ENCODE measurements around the gene ZNF621.
A peak's percentile ranks its signal among the peaks of the same experiment; 100 is the strongest.

ZNF621 gene

DNA sequence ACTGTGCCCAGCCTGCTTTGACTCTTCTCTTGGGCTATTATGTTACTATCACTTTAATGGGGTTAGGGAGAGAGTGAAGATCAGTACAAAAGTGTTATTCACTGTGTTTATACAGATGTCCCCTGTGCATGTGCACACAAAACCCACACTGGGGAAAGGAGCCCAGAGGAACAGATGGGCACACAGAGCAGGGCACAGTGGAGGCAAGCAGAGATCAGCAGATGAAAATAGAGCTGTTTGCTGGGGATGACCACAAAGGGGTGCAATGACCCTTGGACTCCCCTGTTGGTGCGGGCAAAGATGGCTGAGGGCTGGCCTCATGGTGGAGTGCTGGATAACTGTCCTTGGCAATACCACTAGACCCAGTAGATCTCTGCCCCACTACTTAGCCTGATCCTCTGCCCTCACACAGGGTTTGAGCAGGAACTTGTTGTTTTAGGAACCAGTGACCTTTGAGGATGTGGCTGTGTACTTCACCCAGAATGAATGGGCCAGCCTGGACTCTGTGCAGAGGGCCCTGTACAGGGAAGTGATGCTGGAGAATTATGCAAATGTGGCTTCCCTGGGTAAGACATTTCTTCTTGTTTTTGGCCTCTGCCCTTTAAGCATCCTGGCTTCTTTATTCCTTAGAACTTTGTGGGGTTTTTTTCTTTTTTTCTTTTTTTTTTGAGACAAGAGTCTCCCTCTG lies 13.6 kb upstream of the ZNF621 start:
- no peaks in the 10 kb centered on the region for H3K36me3 ChIP-seq (ENCODE audit: control insufficient read depth, insufficient read depth, low read length)
- H3K4me3 ChIP-seq (ENCODE audit: low read length) = no peak overlapping the region

DNA sequence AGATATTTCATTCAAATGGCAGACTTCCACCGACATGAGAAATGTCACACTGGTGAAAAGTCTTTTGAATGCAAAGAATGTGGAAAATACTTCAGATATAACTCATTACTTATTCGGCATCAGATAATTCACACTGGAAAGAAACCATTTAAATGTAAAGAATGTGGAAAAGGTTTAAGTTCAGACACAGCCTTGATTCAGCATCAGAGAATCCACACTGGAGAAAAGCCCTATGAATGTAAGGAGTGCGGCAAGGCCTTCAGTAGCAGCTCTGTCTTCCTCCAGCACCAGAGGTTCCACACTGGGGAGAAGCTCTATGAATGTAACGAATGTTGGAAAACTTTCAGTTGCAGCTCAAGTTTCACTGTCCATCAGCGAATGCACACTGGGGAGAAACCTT lies 8.6 kb upstream of the ZNF621 start:
- Histone ChIP-seq H3K4me1 (ENCODE audit: control insufficient read depth, insufficient read depth, low read length) (no peaks in the 10 kb centered on the region), H3K4me3 (ENCODE audit: low read length) (no peak overlapping the region), H3K9me3 (ENCODE audit: control insufficient read depth, low read length) (no peaks in the 10 kb centered on the region), H3K9ac (ENCODE audit: low read length) (no peak overlapping the region), H3K27me3 (ENCODE audit: control insufficient read depth, insufficient read depth, low read length) (no peaks in the 10 kb centered on the region), H3K36me3 (ENCODE audit: control insufficient read depth, insufficient read depth, low read length) (no peaks in the 10 kb centered on the region)

More for the DNA sequence above, 13.6 kb upstream of the ZNF621 start:
- H3K4me1 ChIP-seq (ENCODE audit: control insufficient read depth, insufficient read depth, low read length) = no peaks in the 10 kb centered on the region
- H3K9ac ChIP-seq (ENCODE audit: low read length) = no peak overlapping the region
- no peaks in the 10 kb centered on the region for H3K9me3 ChIP-seq (ENCODE audit: control insufficient read depth, low read length)
- no peaks in the 10 kb centered on the region for H3K27me3 ChIP-seq (ENCODE audit: control insufficient read depth, insufficient read depth, low read length)

DNA sequence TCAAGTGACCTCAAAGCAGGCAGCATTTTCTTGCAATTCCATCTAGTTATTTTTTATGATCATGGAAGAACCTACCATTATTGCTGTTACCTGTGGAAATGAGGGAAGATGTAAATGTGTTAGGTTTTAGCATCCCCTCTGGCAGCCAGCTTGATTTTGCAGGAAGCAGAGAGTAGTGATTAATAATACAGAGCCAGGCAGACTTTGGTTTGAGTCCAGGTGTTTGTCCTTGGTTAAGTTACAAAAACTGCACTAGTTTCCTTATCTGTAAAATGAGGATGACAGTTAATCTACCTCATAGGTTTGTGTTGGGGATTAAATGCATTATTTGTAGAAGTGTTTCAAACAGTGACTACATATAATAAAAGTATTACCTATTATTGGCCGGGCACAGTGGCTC lies 6.7 kb upstream of the ZNF621 start:
- Histone ChIP-seq H3K4me3 (ENCODE audit: low read length) (no peak overlapping the region), H3K4me1 (ENCODE audit: control insufficient read depth, insufficient read depth, low read length) (no peaks in the 10 kb centered on the region), H3K9ac (ENCODE audit: low read length) (no peak overlapping the region), H3K36me3 (ENCODE audit: control insufficient read depth, insufficient read depth, low read length) (no peaks in the 10 kb centered on the region), H3K9me3 (ENCODE audit: control insufficient read depth, low read length) (no peaks in the 10 kb centered on the region), H3K27me3 (ENCODE audit: control insufficient read depth, insufficient read depth, low read length) (no peaks in the 10 kb centered on the region)

DNA sequence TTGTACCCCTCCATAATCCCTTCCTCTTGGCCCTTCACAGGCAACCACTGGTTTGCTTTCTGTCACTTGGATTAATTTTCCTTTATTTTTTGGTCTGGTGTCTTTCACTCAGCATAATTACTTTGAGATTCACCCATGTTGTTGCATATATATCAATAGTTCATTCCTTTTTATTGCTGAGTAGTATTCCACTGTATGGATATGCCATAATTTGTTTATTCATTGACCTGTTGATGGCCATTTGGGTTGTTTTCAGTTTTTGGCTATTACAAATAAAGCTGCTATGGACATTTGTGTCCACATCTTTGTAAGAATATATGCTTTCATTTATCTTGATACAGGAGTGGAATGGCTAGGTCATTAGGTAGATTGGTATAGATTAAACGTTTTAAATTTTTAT lies 5.9 kb upstream of the ZNF621 start:
- Histone ChIP-seq H3K4me1 (ENCODE audit: control insufficient read depth, insufficient read depth, low read length) (peaks cover 2% of the 10 kb centered on the region), H3K27me3 (ENCODE audit: control insufficient read depth, insufficient read depth, low read length) (no peaks in the 10 kb centered on the region), H3K4me3 (ENCODE audit: low read length) (no peak overlapping the region), H3K9me3 (ENCODE audit: control insufficient read depth, low read length) (no peaks in the 10 kb centered on the region), H3K9ac (ENCODE audit: low read length) (no peak overlapping the region), H3K36me3 (ENCODE audit: control insufficient read depth, insufficient read depth, low read length) (no peaks in the 10 kb centered on the region)

DNA sequence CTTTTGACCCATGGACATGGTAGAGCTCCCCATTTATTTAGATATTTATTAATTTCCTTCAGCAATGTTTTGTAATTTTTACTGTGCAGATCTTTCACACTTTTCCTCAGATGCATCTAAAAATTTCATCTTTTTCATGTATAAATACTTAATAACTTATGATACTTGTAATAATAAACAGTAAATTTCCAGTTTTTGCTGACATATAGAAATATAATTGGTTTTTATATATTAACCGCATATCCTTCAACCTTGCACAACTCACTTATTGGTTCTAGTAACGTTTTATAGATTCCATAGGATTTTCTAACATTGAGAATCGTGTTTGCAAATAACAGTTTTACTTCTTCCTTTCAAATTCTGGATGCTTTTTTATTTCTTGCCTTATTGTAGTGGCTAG lies 3.5 kb upstream of the ZNF621 start:
- Histone ChIP-seq H3K4me3 (ENCODE audit: low read length) (no peak overlapping the region), H3K36me3 (ENCODE audit: control insufficient read depth, insufficient read depth, low read length) (no peaks in the 10 kb centered on the region), H3K9ac (ENCODE audit: low read length) (no peak overlapping the region), H3K9me3 (ENCODE audit: control insufficient read depth, low read length) (no peaks in the 10 kb centered on the region), H3K4me1 (ENCODE audit: control insufficient read depth, insufficient read depth, low read length) (peaks cover 19% of the 10 kb centered on the region), H3K27me3 (ENCODE audit: control insufficient read depth, insufficient read depth, low read length) (no peaks in the 10 kb centered on the region)

DNA sequence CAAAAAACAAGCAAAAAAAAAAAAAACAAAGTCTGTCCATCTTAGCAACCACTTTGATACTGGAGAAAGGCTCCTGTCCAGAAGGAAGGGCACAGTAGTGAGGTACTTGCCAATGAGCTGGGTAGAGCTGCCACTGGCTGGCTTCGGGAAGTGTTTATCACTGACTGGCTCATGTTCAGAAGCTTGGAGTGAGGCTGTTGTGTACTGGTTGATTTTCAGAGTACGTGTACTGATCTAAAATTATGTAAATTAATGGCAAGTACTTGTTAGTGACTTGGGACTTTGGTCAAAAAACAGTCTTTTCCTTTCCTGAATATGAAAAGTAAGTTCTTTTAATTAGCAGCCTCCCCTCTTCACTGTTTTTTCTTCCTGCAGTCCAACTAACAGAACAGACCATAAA lies 979 bp upstream of the ZNF621 start:
- H3K4me3 ChIP-seq (ENCODE audit: low read length) = no peak overlapping the region
- peaks cover 19% of the 10 kb centered on the region for H3K4me1 ChIP-seq (ENCODE audit: control insufficient read depth, insufficient read depth, low read length)
- peak overlapping the region; percentile 100 for H3K9ac ChIP-seq (ENCODE audit: low read length)
- no peaks in the 10 kb centered on the region for H3K27me3 ChIP-seq (ENCODE audit: control insufficient read depth, insufficient read depth, low read length)
- H3K9me3 ChIP-seq (ENCODE audit: control insufficient read depth, low read length) = no peaks in the 10 kb centered on the region
- peaks cover 5% of the 10 kb centered on the region for H3K36me3 ChIP-seq (ENCODE audit: control insufficient read depth, insufficient read depth, low read length)

DNA sequence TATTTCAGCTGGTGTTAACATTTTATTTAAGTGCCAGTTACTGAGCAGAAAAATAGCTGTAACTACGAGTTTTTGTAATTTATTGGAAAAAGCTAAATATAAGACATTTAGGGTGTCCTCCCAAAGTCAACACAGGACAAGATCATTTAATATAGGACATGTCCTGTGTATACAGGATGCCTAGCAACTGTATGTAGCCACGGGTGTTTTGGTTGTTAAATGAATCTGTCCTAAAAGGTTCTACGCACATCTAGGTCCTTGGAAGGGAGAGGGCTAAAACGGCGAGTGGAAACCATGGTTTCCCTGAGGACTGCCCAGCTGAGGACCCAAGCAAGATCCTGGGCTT lies 565 bp upstream of the ZNF621 start:
- Histone ChIP-seq H3K4me3 (ENCODE audit: low read length) (peak overlapping the region; percentile 76), H3K9ac (ENCODE audit: low read length) (peak overlapping the region; percentile 100), H3K27me3 (ENCODE audit: control insufficient read depth, insufficient read depth, low read length) (no peaks in the 10 kb centered on the region), H3K4me1 (ENCODE audit: control insufficient read depth, insufficient read depth, low read length) (peaks cover 19% of the 10 kb centered on the region), H3K9me3 (ENCODE audit: control insufficient read depth, low read length) (no peaks in the 10 kb centered on the region), H3K36me3 (ENCODE audit: control insufficient read depth, insufficient read depth, low read length) (peaks cover 5% of the 10 kb centered on the region)

DNA sequence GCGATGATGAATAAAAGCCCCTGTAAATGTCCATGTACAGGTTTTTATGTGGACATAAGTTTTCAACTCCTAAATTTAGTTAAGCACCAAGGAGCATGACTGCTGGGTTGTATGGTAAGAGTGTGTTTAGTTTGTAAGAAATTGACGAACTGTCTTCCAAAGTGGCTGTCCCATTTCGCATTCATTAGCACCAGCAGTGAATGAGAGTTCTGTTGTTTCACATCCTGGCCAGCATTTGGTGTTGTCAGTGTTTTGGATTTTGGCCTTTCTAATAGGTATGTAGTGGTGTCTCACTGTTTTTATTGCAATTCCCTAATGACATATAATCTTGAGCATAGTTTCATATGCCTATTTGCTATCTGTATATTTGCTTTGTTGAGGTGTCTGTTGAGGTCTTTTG lies 3.7 kb downstream of the ZNF621 start:
- H3K4me1 ChIP-seq (ENCODE audit: control insufficient read depth, insufficient read depth, low read length) = peaks cover 19% of the 10 kb centered on the region
- peaks cover 5% of the 10 kb centered on the region for H3K36me3 ChIP-seq (ENCODE audit: control insufficient read depth, insufficient read depth, low read length)
- no peak overlapping the region for H3K4me3 ChIP-seq (ENCODE audit: low read length)
- no peaks in the 10 kb centered on the region for H3K27me3 ChIP-seq (ENCODE audit: control insufficient read depth, insufficient read depth, low read length)
- H3K9ac ChIP-seq (ENCODE audit: low read length) = no peak overlapping the region
- H3K9me3 ChIP-seq (ENCODE audit: control insufficient read depth, low read length) = no peaks in the 10 kb centered on the region

DNA sequence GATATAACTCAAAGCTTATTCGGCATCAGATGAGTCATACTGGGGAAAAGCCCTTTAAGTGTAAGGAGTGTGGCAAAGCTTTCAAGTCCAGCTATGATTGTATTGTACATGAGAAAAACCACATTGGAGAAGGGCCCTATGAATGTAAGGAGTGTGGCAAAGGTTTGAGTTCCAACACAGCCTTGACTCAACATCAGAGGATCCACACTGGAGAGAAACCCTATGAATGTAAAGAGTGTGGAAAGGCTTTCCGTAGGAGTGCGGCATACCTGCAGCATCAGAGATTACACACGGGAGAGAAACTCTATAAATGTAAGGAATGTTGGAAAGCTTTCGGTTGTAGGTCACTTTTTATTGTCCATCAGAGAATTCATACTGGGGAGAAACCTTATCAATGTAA lies 7.5 kb downstream of the ZNF621 start:
- Histone ChIP-seq H3K9me3 (ENCODE audit: control insufficient read depth, low read length) (no peaks in the 10 kb centered on the region), H3K27me3 (ENCODE audit: control insufficient read depth, insufficient read depth, low read length) (no peaks in the 10 kb centered on the region), H3K9ac (ENCODE audit: low read length) (no peak overlapping the region), H3K36me3 (ENCODE audit: control insufficient read depth, insufficient read depth, low read length) (peaks cover 12% of the 10 kb centered on the region), H3K4me1 (ENCODE audit: control insufficient read depth, insufficient read depth, low read length) (no peaks in the 10 kb centered on the region), H3K4me3 (ENCODE audit: low read length) (no peak overlapping the region)

DNA sequence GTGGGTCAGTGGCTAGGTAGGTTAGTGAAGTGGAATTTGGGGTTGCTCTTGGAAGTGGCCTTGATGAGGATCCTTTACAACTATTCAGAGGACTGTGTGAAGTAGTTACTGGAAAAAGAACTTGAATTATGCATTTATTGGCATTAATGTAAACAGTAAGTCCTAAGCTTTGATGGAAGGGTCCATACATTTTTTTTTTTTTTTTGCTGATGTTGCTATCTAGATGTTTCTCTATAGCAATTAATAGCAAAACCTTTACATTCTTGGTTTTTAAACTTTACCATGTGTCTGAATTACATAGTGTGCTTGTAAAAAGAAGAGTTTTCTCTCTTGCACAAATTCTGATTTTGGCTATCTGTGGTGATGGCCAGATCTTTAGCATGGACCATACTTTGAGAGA lies 9.5 kb downstream of the ZNF621 start:
- Histone ChIP-seq H3K4me3 (ENCODE audit: low read length) (no peak overlapping the region), H3K9ac (ENCODE audit: low read length) (no peak overlapping the region), H3K27me3 (ENCODE audit: control insufficient read depth, insufficient read depth, low read length) (no peaks in the 10 kb centered on the region), H3K4me1 (ENCODE audit: control insufficient read depth, insufficient read depth, low read length) (no peaks in the 10 kb centered on the region), H3K9me3 (ENCODE audit: control insufficient read depth, low read length) (no peaks in the 10 kb centered on the region), H3K36me3 (ENCODE audit: control insufficient read depth, insufficient read depth, low read length) (peaks cover 7% of the 10 kb centered on the region)

DNA sequence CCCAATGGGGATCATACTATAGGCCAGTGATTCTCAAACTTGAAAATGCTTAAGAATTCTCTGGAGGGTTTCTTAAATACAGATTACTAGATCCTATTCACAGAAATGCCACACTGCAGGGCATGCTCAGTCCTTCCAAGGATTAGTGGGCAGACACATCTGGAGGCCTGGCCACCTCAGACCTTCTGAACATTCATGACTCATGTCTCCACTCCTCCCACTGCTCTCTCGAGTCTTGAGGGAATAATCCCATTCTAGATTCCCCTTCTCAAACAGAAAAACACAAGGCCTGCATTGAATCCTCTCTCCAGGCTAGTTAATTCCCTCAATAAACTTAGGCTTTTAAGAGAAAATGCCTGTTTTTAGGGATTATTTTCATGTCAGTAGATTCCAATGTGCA lies 22.1 kb downstream of the ZNF621 start:
- H3K9ac ChIP-seq (ENCODE audit: low read length) = no peak overlapping the region
- H3K9me3 ChIP-seq (ENCODE audit: control insufficient read depth, low read length) = no peaks in the 10 kb centered on the region
- no peaks in the 10 kb centered on the region for H3K36me3 ChIP-seq (ENCODE audit: control insufficient read depth, insufficient read depth, low read length)
- H3K27me3 ChIP-seq (ENCODE audit: control insufficient read depth, insufficient read depth, low read length) = no peaks in the 10 kb centered on the region
- H3K4me1 ChIP-seq (ENCODE audit: control insufficient read depth, insufficient read depth, low read length) = no peaks in the 10 kb centered on the region
- H3K4me3 ChIP-seq (ENCODE audit: low read length) = no peak overlapping the region

DNA sequence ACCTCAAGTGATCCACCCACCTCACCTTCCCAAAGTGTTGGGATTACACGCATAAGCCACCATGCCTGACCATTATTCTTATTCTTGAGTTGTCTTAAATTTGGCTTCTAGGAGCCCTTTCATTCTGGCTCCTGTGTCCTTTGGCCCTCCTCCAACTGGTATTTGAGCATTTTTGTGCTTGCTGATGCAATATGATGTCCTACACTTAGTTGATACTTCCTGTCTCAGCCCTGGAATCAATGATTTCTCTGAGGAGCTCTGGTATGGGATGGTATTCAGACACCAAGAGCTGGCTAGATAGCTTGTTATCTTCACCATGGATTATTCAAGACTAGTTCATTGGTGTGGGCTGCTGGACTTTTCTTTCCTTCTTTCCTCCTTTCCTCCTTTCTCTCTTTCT lies 25.4 kb downstream of the ZNF621 start:
- Histone ChIP-seq H3K4me3 (ENCODE audit: low read length) (no peak overlapping the region), H3K9ac (ENCODE audit: low read length) (no peak overlapping the region), H3K4me1 (ENCODE audit: control insufficient read depth, insufficient read depth, low read length) (no peaks in the 10 kb centered on the region), H3K36me3 (ENCODE audit: control insufficient read depth, insufficient read depth, low read length) (no peaks in the 10 kb centered on the region), H3K9me3 (ENCODE audit: control insufficient read depth, low read length) (no peaks in the 10 kb centered on the region), H3K27me3 (ENCODE audit: control insufficient read depth, insufficient read depth, low read length) (no peaks in the 10 kb centered on the region)

DNA sequence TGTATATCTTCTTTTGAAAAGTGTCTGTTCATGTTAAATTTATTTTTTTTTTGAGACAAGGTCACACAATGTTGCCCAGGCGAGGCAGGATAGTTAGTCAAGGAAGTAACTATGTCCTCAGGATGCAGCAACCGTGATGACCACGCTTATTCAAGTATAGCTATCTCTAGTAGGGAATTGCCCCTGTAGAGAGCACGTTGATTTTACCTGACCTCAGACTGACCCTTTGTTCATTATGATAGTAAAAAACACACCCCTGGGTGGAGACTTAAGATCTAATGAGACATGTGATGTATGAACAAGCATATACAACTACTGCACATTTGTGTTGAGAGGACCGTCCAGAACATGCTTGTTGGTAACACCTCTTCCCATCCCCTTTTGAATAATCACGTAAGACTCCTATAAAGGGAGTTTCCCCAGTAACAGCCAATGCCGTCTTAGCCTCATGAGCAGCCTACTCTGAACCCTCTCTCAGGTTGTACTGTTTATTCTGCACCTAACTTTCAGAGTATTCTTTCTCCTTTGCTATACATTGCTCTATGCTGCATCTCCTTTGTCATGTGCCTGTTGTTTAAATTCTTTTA lies 32.9 kb downstream of the ZNF621 start:
- Histone ChIP-seq H3K9ac (ENCODE audit: low read length) (no peak overlapping the region), H3K27me3 (ENCODE audit: control insufficient read depth, insufficient read depth, low read length) (no peaks in the 10 kb centered on the region), H3K9me3 (ENCODE audit: control insufficient read depth, low read length) (no peaks in the 10 kb centered on the region), H3K4me3 (ENCODE audit: low read length) (no peak overlapping the region), H3K36me3 (ENCODE audit: control insufficient read depth, insufficient read depth, low read length) (no peaks in the 10 kb centered on the region), H3K4me1 (ENCODE audit: control insufficient read depth, insufficient read depth, low read length) (no peaks in the 10 kb centered on the region)
